Measurements from ENCODE around the gene DGLUCY.
"Not testable (repeated sequence)": the region's sequence is repeated elsewhere in the genome, so short reads cannot be mapped to it uniquely, and the experiment has no call there.

DGLUCY gene

GRCh38 chr14:91103116-91103515 lies 10.8 kb upstream of the DGLUCY start:
- peak in 9 of 56 donors; percentile 12 to 53 (median 22) for DNase-seq

- DNase-seq, result no peak
Observed at GRCh38 chr14:91108941-91109611, 4.8 kb upstream of the DGLUCY start.

- DNase-seq, result no peak
Observed at GRCh38 chr14:91111443-91111842, 2.4 kb upstream of the DGLUCY start.

GRCh38 chr14:91112194-91112593 lies 1.7 kb upstream of the DGLUCY start:
- no peak for DNase-seq

- DNase-seq, result peak; percentile 48 to 96 (median 88)
Observed at GRCh38 chr14:91114079-91115065, 499 bp downstream of the DGLUCY start.

- peak in 2 of 56 donors; percentile 42 to 60 for DNase-seq
Observed at GRCh38 chr14:91115986-91116770, 2.3 kb downstream of the DGLUCY start.

- DNase-seq, result no peak
Observed at GRCh38 chr14:91116913-91117588, 3.2 kb downstream of the DGLUCY start.

- DNase-seq, result no peak
Observed at GRCh38 chr14:91117960-91118359, 4.1 kb downstream of the DGLUCY start.

GRCh38 chr14:91118511-91119068 lies 4.7 kb downstream of the DGLUCY start:
- no peak for DNase-seq

GRCh38 chr14:91119556-91120311 lies 5.9 kb downstream of the DGLUCY start:
- no peak for DNase-seq

GRCh38 chr14:91123201-91123600 lies 9.3 kb downstream of the DGLUCY start:
- DNase-seq, result no peak

- DNase-seq, result not testable (repeated sequence)
Observed at GRCh38 chr14:91124406-91125270, 10.8 kb downstream of the DGLUCY start.

GRCh38 chr14:91125271-91125660 lies 11.4 kb downstream of the DGLUCY start:
- no peak for DNase-seq

GRCh38 chr14:91125801-91126200 lies 11.9 kb downstream of the DGLUCY start:
- no peak for DNase-seq

- DNase-seq, result no peak
Observed at GRCh38 chr14:91126761-91127160, 12.9 kb downstream of the DGLUCY start.

GRCh38 chr14:91127401-91127801 lies 13.5 kb downstream of the DGLUCY start:
- DNase-seq, result peak in 1 of 56 donors; percentile 40

GRCh38 chr14:91127924-91128323 lies 14.1 kb downstream of the DGLUCY start:
- no peak for DNase-seq

GRCh38 chr14:91128699-91129098 lies 14.8 kb downstream of the DGLUCY start:
- DNase-seq, result no peak

- no peak for DNase-seq
Observed at GRCh38 chr14:91129261-91129660, 15.4 kb downstream of the DGLUCY start.

Data from amygdala (tissue), 56 donors.